PC-3 (cell line): ENCODE data around the gene PHACTR2.

ENCODE experiments used
- EZH2 ChIP-seq: fragments of 300-600 bp; sonication (generic); IDR thresholded peaks from one replicate; pipeline ENCODE4 v1.6.1; 2017; ENCODE audit warnings: antibody characterized with exemption, mild to moderate bottlenecking, low read length; ENCODE audit not compliant: unreplicated experiment
- EZH2phosphoT487 ChIP-seq: fragments of 300-600 bp; sonication (generic); IDR thresholded peaks from 2 replicates; pipeline ENCODE4 v1.6.1; 2018; ENCODE audit warnings: mild to moderate bottlenecking, antibody characterized with exemption, low read length, borderline replicate concordance
- TF ChIP-seq, protein P1 (sequence below): fragments of 300-600 bp; sonication (generic); conservative IDR thresholded peaks from 2 replicates; pipeline ENCODE4 v1.5.1; 2017; ENCODE audit warnings: antibody characterized with exemption, low read depth, mild to moderate bottlenecking, low read length

DNA sequence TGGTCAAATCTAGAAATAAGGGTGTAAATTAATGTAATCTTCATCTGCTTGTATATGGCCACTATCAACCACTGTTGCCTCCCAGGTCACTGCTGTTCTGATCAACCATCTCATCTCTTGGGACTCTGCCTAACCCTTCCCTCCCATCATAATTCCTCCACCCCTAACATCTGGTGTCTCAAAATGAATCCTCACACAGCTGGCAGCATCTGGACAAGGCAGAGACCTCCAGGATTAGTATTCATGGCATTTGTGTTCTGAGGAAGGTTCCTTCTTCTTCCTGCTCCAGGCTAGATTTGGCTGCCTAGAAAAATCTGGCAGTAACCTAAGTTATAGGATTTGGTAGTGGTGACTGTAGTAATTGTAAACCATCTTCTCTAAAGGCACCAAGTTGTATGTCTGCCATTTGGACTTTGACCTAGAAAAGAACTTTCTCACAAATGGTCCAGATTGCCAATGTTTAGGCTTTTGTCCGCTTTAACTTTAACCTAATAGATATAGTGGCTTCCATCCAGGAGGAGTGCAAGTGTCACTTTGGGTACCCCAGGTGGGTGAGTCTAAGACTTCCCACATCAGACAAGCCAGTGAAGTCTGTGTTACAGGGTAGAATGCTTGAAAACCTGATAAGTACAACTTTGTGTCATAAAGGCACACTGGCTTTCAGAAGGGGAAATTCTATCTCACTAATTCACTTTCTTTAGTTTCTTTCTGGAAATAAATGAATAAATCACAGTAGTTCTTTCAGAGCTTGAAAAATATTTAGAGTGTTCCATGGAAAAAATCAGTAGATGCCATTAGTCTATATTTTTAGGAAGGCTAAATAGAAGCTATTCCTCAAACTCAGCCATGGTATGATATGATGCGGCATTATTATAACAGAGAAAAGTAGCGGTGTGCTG is 3.0 kb upstream of the PHACTR2 start:
- TF ChIP-seq, protein P1, sequence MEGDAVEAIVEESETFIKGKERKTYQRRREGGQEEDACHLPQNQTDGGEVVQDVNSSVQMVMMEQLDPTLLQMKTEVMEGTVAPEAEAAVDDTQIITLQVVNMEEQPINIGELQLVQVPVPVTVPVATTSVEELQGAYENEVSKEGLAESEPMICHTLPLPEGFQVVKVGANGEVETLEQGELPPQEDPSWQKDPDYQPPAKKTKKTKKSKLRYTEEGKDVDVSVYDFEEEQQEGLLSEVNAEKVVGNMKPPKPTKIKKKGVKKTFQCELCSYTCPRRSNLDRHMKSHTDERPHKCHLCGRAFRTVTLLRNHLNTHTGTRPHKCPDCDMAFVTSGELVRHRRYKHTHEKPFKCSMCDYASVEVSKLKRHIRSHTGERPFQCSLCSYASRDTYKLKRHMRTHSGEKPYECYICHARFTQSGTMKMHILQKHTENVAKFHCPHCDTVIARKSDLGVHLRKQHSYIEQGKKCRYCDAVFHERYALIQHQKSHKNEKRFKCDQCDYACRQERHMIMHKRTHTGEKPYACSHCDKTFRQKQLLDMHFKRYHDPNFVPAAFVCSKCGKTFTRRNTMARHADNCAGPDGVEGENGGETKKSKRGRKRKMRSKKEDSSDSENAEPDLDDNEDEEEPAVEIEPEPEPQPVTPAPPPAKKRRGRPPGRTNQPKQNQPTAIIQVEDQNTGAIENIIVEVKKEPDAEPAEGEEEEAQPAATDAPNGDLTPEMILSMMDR: no peak
- no peak for TF ChIP-seq EZH2
- no peak for TF ChIP-seq EZH2phosphoT487
